Type B pancreatic cell (in vitro differentiated cells): ENCODE measurements around the gene GNAI1. TPM values are rescaled to one million over a fixed set of nuclear protein-coding genes. Genes with fewer than 3 reads are reported as not detected.

Experiments
- DNase-seq: peaks from one replicate; pipeline ENCODE4 v3.0.0; 2021; ENCODE audit warnings: mixed read lengths; ENCODE audit not compliant: unreplicated experiment; ENCODE audit errors: extremely low spot score
- H3K27ac Mint-ChIP-seq: 2 replicates; pipeline ENCODE4 v1.8.0; 2021; ENCODE audit warnings: mild to moderate bottlenecking, mixed read lengths
- H3K27me3 Mint-ChIP-seq: 2 replicates; pipeline ENCODE4 v1.8.0; 2021; ENCODE audit warnings: mixed read lengths
- H3K36me3 Mint-ChIP-seq: 2 replicates; pipeline ENCODE4 v1.8.0; 2021; ENCODE audit warnings: mixed read lengths
- H3K4me1 Mint-ChIP-seq: one replicate; pipeline ENCODE4 v1.8.0; 2021; ENCODE audit warnings: mixed read lengths; ENCODE audit not compliant: unreplicated experiment
- H3K4me3 Mint-ChIP-seq: 2 replicates; pipeline ENCODE4 v1.8.0; 2021; ENCODE audit warnings: mild to moderate bottlenecking, mixed read lengths
- H3K9me3 Mint-ChIP-seq: 2 replicates; pipeline ENCODE4 v1.8.0; 2021; ENCODE audit warnings: mixed read lengths
- total RNA-seq: library from RNA; stranded (reverse); gene quantifications from 2 replicates; pipeline ENCODE4 v1.2.1, GENCODE V29; 2021; ENCODE audit warnings: low replicate concordance
- TF ChIP-seq, protein P1 (sequence below): fragments of 200-600 bp; sonication (generic); conservative IDR thresholded peaks from 2 replicates; pipeline ENCODE4 v1.5.0; 2021; ENCODE audit warnings: antibody characterized with exemption, mild to moderate bottlenecking

The GNAI1 gene
- total RNA-seq, 1 donor from 2014 or later = 39.2 TPM

DNA sequence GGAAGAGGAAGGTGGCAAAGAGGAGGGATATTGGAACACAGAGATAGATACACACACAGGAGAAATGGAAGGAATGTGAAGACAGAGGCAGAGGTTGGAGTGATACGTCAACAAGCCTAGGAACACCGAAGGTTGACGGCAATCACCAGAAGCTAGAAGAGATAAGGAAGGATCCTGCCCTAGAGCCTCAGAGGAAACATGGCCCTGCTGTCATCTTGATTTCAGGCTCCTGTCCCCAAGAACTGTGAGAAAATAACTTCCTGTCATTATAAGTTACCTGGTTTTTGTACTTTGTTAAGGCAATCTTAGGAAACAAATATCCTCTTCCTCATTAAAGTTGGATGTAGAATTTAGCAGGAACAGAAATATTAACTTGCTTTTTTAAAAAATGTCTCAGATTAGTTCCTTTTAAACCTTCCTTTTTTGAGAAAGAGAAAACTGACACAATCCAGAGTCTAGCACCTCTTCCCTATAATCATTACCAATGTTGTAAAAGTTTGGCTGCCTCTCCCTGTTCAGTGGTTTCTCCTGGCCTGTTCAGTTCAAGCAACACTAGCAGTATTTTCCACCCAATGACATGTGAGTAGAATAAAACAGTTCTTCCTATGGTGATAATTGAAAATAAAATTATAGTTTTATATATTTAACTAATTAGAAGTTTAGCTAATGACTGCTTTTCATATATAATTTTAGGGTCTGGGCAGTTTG, 28.8 kb upstream of the GNAI1 start:
- Mint-ChIP-seq H3K27me3 (no peaks in the 10 kb centered on the region), H3K27ac (no peak overlapping the region), H3K36me3 (no peaks in the 10 kb centered on the region), H3K4me3 (no peak overlapping the region), H3K4me1 (peaks cover 9% of the 10 kb centered on the region), H3K9me3 (no peaks in the 10 kb centered on the region)
- TF ChIP-seq, protein P1, sequence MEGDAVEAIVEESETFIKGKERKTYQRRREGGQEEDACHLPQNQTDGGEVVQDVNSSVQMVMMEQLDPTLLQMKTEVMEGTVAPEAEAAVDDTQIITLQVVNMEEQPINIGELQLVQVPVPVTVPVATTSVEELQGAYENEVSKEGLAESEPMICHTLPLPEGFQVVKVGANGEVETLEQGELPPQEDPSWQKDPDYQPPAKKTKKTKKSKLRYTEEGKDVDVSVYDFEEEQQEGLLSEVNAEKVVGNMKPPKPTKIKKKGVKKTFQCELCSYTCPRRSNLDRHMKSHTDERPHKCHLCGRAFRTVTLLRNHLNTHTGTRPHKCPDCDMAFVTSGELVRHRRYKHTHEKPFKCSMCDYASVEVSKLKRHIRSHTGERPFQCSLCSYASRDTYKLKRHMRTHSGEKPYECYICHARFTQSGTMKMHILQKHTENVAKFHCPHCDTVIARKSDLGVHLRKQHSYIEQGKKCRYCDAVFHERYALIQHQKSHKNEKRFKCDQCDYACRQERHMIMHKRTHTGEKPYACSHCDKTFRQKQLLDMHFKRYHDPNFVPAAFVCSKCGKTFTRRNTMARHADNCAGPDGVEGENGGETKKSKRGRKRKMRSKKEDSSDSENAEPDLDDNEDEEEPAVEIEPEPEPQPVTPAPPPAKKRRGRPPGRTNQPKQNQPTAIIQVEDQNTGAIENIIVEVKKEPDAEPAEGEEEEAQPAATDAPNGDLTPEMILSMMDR = no peak
- DNase-seq = no peak

DNA sequence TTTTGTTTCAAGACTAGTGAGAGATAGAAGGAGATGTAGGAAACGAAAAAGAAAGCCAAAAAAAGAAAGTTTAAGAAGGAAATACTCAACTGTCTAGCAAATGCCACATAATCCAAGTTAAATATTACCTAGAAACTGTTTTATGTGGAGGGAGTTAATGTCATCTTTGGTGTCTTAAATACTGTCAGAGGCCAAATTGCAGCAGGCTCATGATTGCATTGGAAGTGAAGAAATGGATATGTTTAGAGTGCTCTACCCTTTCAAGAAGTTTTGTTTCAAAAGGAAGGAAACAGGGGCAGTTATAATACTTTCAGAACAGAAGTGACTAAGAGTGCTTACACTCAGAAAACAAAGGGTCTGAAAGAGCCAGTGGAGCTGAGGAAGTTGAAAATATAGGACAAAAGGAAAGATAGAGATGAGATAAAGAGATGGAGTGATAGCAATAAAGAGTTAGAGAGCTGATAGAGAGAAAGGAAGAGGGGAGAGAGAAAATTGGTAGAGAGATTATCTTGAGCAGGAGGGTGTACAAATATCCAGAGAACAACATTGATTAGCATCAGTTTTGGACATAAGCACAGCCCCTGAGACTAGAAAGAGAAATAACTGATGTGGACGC, 28.0 kb upstream of the GNAI1 start:
- Mint-ChIP-seq H3K4me3 (no peak overlapping the region), H3K4me1 (peaks cover 9% of the 10 kb centered on the region), H3K36me3 (no peaks in the 10 kb centered on the region), H3K27ac (no peak overlapping the region), H3K9me3 (no peaks in the 10 kb centered on the region), H3K27me3 (no peaks in the 10 kb centered on the region)
- DNase-seq = no peak
- TF ChIP-seq, protein P1 = no peak

DNA sequence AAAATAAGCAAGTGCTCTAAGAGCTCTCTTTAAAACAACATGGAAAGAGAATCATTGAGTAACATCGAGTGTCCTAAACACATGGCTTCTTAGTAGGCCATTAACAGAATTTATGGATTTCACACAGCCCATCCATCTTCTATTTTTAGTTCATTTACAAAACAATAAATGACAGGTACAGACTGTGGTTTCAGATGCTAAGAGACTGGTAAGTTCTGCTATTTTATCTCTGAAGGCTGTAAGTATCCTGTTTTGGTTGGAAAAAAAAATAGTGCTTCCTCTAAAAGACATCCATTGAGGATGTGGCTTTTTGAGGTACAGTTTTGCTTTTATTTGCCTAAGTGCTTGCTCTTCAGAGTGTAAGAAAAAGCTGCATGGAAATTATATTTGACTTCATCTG, 27.4 kb upstream of the GNAI1 start:
- TF ChIP-seq, protein P1 = no peak
- peaks cover 9% of the 10 kb centered on the region for H3K4me1 Mint-ChIP-seq
- no peaks in the 10 kb centered on the region for H3K9me3 Mint-ChIP-seq
- H3K27me3 Mint-ChIP-seq = no peaks in the 10 kb centered on the region
- no peaks in the 10 kb centered on the region for H3K36me3 Mint-ChIP-seq
- DNase-seq = no peak
- no peak overlapping the region for H3K27ac Mint-ChIP-seq
- no peak overlapping the region for H3K4me3 Mint-ChIP-seq

DNA sequence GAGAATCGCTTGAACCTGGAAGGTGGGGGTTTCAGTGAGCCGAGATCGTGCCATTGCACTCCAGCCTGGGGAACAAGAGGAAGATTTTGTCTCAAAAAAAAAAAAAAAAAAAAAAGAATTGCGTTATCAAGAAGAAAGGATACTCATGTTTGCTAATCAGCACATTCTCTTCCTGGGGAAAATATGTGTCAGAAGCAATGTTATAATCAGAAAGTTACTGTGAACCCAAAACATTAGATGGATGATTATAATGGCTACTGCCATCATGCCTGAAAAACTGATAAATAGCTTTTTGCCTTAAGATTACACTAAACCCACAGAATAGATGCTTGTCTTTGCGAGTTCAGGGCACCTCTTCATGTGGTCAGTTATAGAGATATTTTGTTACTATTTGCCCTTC, 24.3 kb upstream of the GNAI1 start:
- no peak for DNase-seq
- Mint-ChIP-seq H3K4me3 (no peak overlapping the region), H3K9me3 (no peaks in the 10 kb centered on the region), H3K27ac (no peak overlapping the region), H3K4me1 (peaks cover 9% of the 10 kb centered on the region), H3K27me3 (no peaks in the 10 kb centered on the region), H3K36me3 (no peaks in the 10 kb centered on the region)
- TF ChIP-seq, protein P1 = no peak

DNA sequence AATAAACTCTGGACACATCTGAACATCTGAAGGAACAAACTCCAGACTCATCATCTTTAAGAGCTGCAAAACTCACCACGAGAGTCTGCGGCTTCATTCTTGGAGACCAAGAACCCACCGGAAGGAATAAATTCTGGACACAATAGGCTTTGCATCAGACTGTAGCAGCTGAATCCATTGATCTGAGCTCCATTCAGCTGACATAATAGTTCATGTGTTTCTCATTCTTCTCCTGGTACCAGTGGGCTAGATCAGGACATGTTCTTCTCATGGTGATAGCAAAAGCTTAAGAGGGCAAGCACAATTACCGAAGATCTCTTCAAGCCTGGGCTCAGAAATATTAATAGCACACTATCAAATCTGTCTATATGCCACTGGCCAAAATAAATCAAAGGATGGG, 20.5 kb upstream of the GNAI1 start:
- Mint-ChIP-seq H3K27me3 (peaks cover 3% of the 10 kb centered on the region), H3K4me1 (no peaks in the 10 kb centered on the region), H3K9me3 (no peaks in the 10 kb centered on the region), H3K4me3 (no peak overlapping the region), H3K27ac (no peak overlapping the region), H3K36me3 (no peaks in the 10 kb centered on the region)
- DNase-seq = no peak
- TF ChIP-seq, protein P1 = no peak
